ENCODE results near the gene ZNF587B.

- TF ChIP-seq, protein P1, sequence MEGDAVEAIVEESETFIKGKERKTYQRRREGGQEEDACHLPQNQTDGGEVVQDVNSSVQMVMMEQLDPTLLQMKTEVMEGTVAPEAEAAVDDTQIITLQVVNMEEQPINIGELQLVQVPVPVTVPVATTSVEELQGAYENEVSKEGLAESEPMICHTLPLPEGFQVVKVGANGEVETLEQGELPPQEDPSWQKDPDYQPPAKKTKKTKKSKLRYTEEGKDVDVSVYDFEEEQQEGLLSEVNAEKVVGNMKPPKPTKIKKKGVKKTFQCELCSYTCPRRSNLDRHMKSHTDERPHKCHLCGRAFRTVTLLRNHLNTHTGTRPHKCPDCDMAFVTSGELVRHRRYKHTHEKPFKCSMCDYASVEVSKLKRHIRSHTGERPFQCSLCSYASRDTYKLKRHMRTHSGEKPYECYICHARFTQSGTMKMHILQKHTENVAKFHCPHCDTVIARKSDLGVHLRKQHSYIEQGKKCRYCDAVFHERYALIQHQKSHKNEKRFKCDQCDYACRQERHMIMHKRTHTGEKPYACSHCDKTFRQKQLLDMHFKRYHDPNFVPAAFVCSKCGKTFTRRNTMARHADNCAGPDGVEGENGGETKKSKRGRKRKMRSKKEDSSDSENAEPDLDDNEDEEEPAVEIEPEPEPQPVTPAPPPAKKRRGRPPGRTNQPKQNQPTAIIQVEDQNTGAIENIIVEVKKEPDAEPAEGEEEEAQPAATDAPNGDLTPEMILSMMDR (IDR thresholded peaks at IDR 0.05 in 2 of 3, conservative IDR thresholded peaks at IDR 0.05 in 1 of 3; ENCODE audit: borderline replicate concordance in 1 of 3, insufficient read depth in 1 of 3, low read depth in 2 of 3, low read length in 2 of 3): no peak
- TF ChIP-seq ATF3 (IDR thresholded peaks at IDR 0.05) (no peak), POLR2A (IDR thresholded peaks at IDR 0.05; ENCODE audit: borderline replicate concordance, extremely low read depth, insufficient read depth, insufficient read length) (no peak), CEBPB (IDR thresholded peaks at IDR 0.05; ENCODE audit: low read depth) (no peak), TCF7L2 (IDR thresholded peaks at IDR 0.05; ENCODE audit: borderline replicate concordance, extremely low read depth, insufficient read depth, insufficient read length) (no peak)
These were observed 13.4 kb upstream of the ZNF587B start for GRCh38 chr19:57816652-57817051.
